PC-3 (cell line): ENCODE results near the gene EIF4E1B. TPM values are rescaled to one million over a fixed set of nuclear protein-coding genes. Genes with fewer than 3 reads are reported as not detected.

Experiments used
- ATAC-seq: fragments of 200-7000 bp; cut with Tn5 transposase; 2 replicates; pipeline ENCODE4 v1.9.1; 2020; ENCODE audit warnings: mild to moderate bottlenecking, moderate library complexity
- BruUV-seq: library from RNA; stranded (reverse); fragments of 400-500 nt; replicated peaks from 2 replicates; lab custom pipeline; 2021; lab: Mats Ljungman, UMichigan
- CTCF ChIA-PET: fragments of 300-600 bp; sonication (Branson Sonifier 250); formaldehyde crosslinking; loops from one replicate; lab custom pipeline; 2022; ENCODE audit warnings: antibody characterized with exemption; lab: Charles Lee
- POLR2A ChIA-PET: fragments of 300-600 bp; sonication (Branson Sonifier 250); formaldehyde crosslinking; loops from one replicate; lab custom pipeline; 2022; ENCODE audit warnings: antibody characterized with exemption; ENCODE audit not compliant: unreplicated experiment; lab: Charles Lee
- DNase-seq: peaks from one replicate; pipeline ENCODE4 v3.0.0-alpha.2; 2015
- H2AFZ ChIP-seq: fragments of 300-600 bp; sonication (generic); 2 replicates; pipeline ENCODE4 v1.6.0; 2016; ENCODE audit warnings: antibody characterized with exemption, low read length
- H3F3A ChIP-seq: fragments of 300-600 bp; sonication (generic); one replicate; pipeline ENCODE4 v1.6.0; 2017; ENCODE audit warnings: antibody characterized with exemption, low read length, control low read depth, mild to moderate bottlenecking; ENCODE audit not compliant: unreplicated experiment
- H3K27ac ChIP-seq: fragments of 300-600 bp; sonication (generic); 2 replicates; pipeline ENCODE4 v1.5.1; 2016; ENCODE audit warnings: mild to moderate bottlenecking, low read length
- H3K27me3 ChIP-seq: fragments of 300-600 bp; sonication (generic); 2 replicates; pipeline ENCODE4 v1.6.1; 2016; ENCODE audit warnings: low read length, mixed read lengths
- H3K36me3 ChIP-seq: fragments of 300-600 bp; sonication (generic); 2 replicates; pipeline ENCODE4 v1.6.1; 2016; ENCODE audit warnings: low read depth, mixed run types, low read length, mixed read lengths
- H3K4me1 ChIP-seq: fragments of 300-600 bp; sonication (generic); 2 replicates; pipeline ENCODE4 v1.5.1; 2016; ENCODE audit warnings: low read length; ENCODE audit not compliant: insufficient read depth
- H3K4me2 ChIP-seq: fragments of 300-600 bp; sonication (generic); 2 replicates; pipeline ENCODE4 v1.6.0; 2016; ENCODE audit warnings: low read length
- H3K4me3 ChIP-seq: fragments of 300-600 bp; sonication (generic); 2 replicates; pipeline ENCODE4 v1.5.1; 2016; ENCODE audit warnings: mild to moderate bottlenecking, low read length, mixed read lengths
- H3K79me2 ChIP-seq: fragments of 300-600 bp; sonication (generic); 2 replicates; pipeline ENCODE4 v1.6.1; 2017; ENCODE audit warnings: low read length, mixed read lengths
- H3K9ac ChIP-seq: fragments of 300-600 bp; sonication (generic); 2 replicates; pipeline ENCODE4 v1.6.0; 2016; ENCODE audit warnings: mild to moderate bottlenecking, low read length
- H3K9me2 ChIP-seq: fragments of 300-600 bp; sonication (generic); replicated peaks from 2 replicates; pipeline ENCODE4 v1.6.1; 2016; ENCODE audit warnings: mixed run types, low read length, mixed read lengths
- H3K9me3 ChIP-seq: fragments of 300-600 bp; sonication (generic); 2 replicates; pipeline ENCODE4 v1.6.1; 2016; ENCODE audit warnings: low read length, mixed read lengths
- H4K20me1 ChIP-seq: fragments of 300-600 bp; sonication (generic); 2 replicates; pipeline ENCODE4 v1.6.1; 2016; ENCODE audit warnings: low read length, mixed read lengths
- EZH2 ChIP-seq: fragments of 300-600 bp; sonication (generic); IDR thresholded peaks from one replicate; pipeline ENCODE4 v1.6.1; 2017; ENCODE audit warnings: antibody characterized with exemption, mild to moderate bottlenecking, low read length; ENCODE audit not compliant: unreplicated experiment
- EZH2phosphoT487 ChIP-seq: fragments of 300-600 bp; sonication (generic); IDR thresholded peaks from 2 replicates; pipeline ENCODE4 v1.6.1; 2018; ENCODE audit warnings: mild to moderate bottlenecking, antibody characterized with exemption, low read length, borderline replicate concordance
- intact Hi-C: fragments of 100-400 bp; cut with micrococcal nuclease; formaldehyde crosslinking; loops from 2 replicates; pipeline ENCODE4 v1.9.0; 2023
- total RNA-seq: library from RNA; depleted of rRNA; stranded (reverse); fragments of >200 nt; gene quantifications from 2 replicates; pipeline ENCODE4 v1.2.3, GENCODE V29; 2014
- TF ChIP-seq, protein P1 (sequence below): fragments of 300-600 bp; sonication (generic); conservative IDR thresholded peaks from 2 replicates; pipeline ENCODE4 v1.5.1; 2017; ENCODE audit warnings: antibody characterized with exemption, low read depth, mild to moderate bottlenecking, low read length

Gene EIF4E1B
- total RNA-seq, 1 experiment from 2014 or later = not detected

GRCh38 chr5:176643491-176644219 lies 13.2 kb downstream of the EIF4E1B start:
- ATAC-seq = no peak
- DNase-seq = no peak
- Histone ChIP-seq H3K27ac (no peak overlapping the region), H3K4me2 (no peak overlapping the region), H3K4me1 (peaks cover 13% of the 10 kb centered on the region), H3K9me3 (no peaks in the 10 kb centered on the region), H3K79me2 (peaks cover 12% of the 10 kb centered on the region), H3F3A (no peaks in the 10 kb centered on the region), H4K20me1 (0 out of 2 replicates have a peak, but pooled peaks cover 4% of the 10 kb centered on the region), H3K9ac (no peak overlapping the region), H3K4me3 (no peak overlapping the region), H3K36me3 (no peaks in the 10 kb centered on the region), H2AFZ (no peak overlapping the region), H3K27me3 (no peaks in the 10 kb centered on the region), H3K9me2 (no peaks in the 10 kb centered on the region)
- ChIA-PET CTCF (no interaction called here), POLR2A (no interaction called here)
- TF ChIP-seq, protein P1, sequence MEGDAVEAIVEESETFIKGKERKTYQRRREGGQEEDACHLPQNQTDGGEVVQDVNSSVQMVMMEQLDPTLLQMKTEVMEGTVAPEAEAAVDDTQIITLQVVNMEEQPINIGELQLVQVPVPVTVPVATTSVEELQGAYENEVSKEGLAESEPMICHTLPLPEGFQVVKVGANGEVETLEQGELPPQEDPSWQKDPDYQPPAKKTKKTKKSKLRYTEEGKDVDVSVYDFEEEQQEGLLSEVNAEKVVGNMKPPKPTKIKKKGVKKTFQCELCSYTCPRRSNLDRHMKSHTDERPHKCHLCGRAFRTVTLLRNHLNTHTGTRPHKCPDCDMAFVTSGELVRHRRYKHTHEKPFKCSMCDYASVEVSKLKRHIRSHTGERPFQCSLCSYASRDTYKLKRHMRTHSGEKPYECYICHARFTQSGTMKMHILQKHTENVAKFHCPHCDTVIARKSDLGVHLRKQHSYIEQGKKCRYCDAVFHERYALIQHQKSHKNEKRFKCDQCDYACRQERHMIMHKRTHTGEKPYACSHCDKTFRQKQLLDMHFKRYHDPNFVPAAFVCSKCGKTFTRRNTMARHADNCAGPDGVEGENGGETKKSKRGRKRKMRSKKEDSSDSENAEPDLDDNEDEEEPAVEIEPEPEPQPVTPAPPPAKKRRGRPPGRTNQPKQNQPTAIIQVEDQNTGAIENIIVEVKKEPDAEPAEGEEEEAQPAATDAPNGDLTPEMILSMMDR = no peak
- TF ChIP-seq EZH2phosphoT487 (no peak), EZH2 (no peak)
- intact Hi-C loops = no loop called here
- no TSS peak for BruUV-seq

- ChIA-PET POLR2A (no interaction called here), CTCF (no interaction called here)
- no peak overlapping the region for H3K27ac ChIP-seq
- H3K9ac ChIP-seq = no peak overlapping the region
- H3K4me3 ChIP-seq = no peak overlapping the region
- peaks cover 18% of the 10 kb centered on the region for H3K79me2 ChIP-seq
- no peak overlapping the region for H2AFZ ChIP-seq
- intact Hi-C loops = no loop called here
- TF ChIP-seq EZH2 = no peak
- TF ChIP-seq, protein P1 = no peak
- no peak for TF ChIP-seq EZH2phosphoT487
- no peaks in the 10 kb centered on the region for H3K27me3 ChIP-seq
- no peaks in the 10 kb centered on the region for H3F3A ChIP-seq
- no peaks in the 10 kb centered on the region for H3K9me3 ChIP-seq
- peaks cover 17% of the 10 kb centered on the region for H3K4me1 ChIP-seq
- no peaks in the 10 kb centered on the region for H3K36me3 ChIP-seq
- BruUV-seq = no TSS peak
- ATAC-seq (no peak), DNase-seq (no peak)
- H3K4me2 ChIP-seq = no peak overlapping the region
- no peaks in the 10 kb centered on the region for H3K9me2 ChIP-seq
- 0 out of 2 replicates have a peak, but pooled peaks cover 4% of the 10 kb centered on the region for H4K20me1 ChIP-seq
Measured at GRCh38 chr5:176644294-176644693, 13.8 kb downstream of the EIF4E1B start.
